Measurements from ENCODE around the gene AMACR. TPM values are rescaled to one million over a fixed set of nuclear protein-coding genes. Genes with fewer than 3 reads are reported as not detected.

AMACR gene
- total and polyA plus RNA-seq, 2 donors (not counting 3 experiments of a cell fraction or from before 2014, with no cell fraction given) = 6.7 to 8.7 TPM

DNA sequence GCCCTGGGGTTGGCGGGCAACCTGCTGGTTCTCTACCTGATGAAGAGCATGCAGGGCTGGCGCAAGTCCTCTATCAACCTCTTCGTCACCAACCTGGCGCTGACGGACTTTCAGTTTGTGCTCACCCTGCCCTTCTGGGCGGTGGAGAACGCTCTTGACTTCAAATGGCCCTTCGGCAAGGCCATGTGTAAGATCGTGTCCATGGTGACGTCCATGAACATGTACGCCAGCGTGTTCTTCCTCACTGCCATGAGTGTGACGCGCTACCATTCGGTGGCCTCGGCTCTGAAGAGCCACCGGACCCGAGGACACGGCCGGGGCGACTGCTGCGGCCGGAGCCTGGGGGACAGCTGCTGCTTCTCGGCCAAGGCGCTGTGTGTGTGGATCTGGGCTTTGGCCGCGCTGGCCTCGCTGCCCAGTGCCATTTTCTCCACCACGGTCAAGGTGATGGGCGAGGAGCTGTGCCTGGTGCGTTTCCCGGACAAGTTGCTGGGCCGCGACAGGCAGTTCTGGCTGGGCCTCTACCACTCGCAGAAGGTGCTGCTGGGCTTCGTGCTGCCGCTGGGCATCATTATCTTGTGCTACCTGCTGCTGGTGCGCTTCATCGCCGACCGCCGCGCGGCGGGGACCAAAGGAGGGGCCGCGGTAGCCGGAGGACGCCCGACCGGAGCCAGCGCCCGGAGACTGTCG lies 70.7 kb downstream of the AMACR start:
- CTCF ChIA-PET = interaction anchor here (2.7 to 6.0 kb wide), 4 partner anchors 33 to 502 kb away, joined by 19 to 345 read pairs (median 51); no protein-coding TSS in a partner anchor
- no peak for FAIRE-seq
- peak; percentile 40 for TF ChIP-seq EZH2 (IDR thresholded peaks at IDR 0.05; ENCODE audit: borderline replicate concordance, low read depth, low read length, severe bottlenecking)
- TF ChIP-seq, protein P1, sequence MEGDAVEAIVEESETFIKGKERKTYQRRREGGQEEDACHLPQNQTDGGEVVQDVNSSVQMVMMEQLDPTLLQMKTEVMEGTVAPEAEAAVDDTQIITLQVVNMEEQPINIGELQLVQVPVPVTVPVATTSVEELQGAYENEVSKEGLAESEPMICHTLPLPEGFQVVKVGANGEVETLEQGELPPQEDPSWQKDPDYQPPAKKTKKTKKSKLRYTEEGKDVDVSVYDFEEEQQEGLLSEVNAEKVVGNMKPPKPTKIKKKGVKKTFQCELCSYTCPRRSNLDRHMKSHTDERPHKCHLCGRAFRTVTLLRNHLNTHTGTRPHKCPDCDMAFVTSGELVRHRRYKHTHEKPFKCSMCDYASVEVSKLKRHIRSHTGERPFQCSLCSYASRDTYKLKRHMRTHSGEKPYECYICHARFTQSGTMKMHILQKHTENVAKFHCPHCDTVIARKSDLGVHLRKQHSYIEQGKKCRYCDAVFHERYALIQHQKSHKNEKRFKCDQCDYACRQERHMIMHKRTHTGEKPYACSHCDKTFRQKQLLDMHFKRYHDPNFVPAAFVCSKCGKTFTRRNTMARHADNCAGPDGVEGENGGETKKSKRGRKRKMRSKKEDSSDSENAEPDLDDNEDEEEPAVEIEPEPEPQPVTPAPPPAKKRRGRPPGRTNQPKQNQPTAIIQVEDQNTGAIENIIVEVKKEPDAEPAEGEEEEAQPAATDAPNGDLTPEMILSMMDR (IDR thresholded peaks at IDR 0.05; ENCODE audit: extremely low read depth in 1 of 2, insufficient read depth in 1 of 2, low read depth in 1 of 2, low read length in 2 of 2) = no peak

DNA sequence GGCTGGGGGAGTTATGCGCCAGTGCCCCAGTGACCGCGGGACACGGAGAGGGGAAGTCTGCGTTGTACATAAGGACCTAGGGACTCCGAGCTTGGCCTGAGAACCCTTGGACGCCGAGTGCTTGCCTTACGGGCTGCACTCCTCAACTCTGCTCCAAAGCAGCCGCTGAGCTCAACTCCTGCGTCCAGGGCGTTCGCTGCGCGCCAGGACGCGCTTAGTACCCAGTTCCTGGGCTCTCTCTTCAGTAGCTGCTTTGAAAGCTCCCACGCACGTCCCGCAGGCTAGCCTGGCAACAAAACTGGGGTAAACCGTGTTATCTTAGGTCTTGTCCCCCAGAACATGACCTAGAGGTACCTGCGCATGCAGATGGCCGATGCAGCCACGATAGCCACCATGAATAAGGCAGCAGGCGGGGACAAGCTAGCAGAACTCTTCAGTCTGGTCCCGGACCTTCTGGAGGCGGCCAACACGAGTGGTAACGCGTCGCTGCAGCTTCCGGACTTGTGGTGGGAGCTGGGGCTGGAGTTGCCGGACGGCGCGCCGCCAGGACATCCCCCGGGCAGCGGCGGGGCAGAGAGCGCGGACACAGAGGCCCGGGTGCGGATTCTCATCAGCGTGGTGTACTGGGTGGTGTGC lies 71.4 kb downstream of the AMACR start, which contains the start of gene RXFP3:
RXFP3 (plus strand) TSS at position 6 of the 636 bp plus-strand sequence; CDS start at position 361, 355 bp downstream.
- H3K27ac ChIP-seq (ENCODE audit: insufficient read depth, low read depth, low read length) = no peak within 1 kb of the TSS
- H3K9ac ChIP-seq (replicated peaks; ENCODE audit: extremely low read depth, insufficient read depth, low read length) = no peak within 1 kb of the TSS
- TF ChIP-seq POLR2AphosphoS5 (IDR thresholded peaks at IDR 0.05; ENCODE audit: insufficient read depth, low read depth, low read length) (no peak), EZH2 (IDR thresholded peaks at IDR 0.05; ENCODE audit: borderline replicate concordance, low read depth, low read length, severe bottlenecking) (peak; percentile 67)
- POLR2A ChIA-PET = no interaction called here
- dilution Hi-C loops (cut with MboI; ENCODE audit: extremely low pct_ligation_motif_present, low sequenced_read_pairs) = no loop called here
- intact Hi-C loops (cut with micrococcal nuclease) = no loop called here
- no peaks in the 10 kb centered on the region for H3K9me3 ChIP-seq (replicated peaks; ENCODE audit: control insufficient read depth, insufficient read depth, low read length)
- peaks cover 40 to 49% of the 10 kb centered on the region in 2 experiments for H3K27me3 ChIP-seq (ENCODE audit: control insufficient read depth in 2 of 2, insufficient read depth in 2 of 2, low read length in 2 of 2)
- peak within 1 kb of the TSS in 1 of 3 experiments; percentile 3 for H3K4me3 ChIP-seq (replicated peaks in 1 of 3; ENCODE audit: insufficient read depth in 1 of 3, low read depth in 1 of 3, low read length in 3 of 3)
- FAIRE-seq (no peak), DNase-seq (ENCODE audit: low read depth, low spot score) (no peak)
- no TSS peak for BruUV-seq (replicated peaks)
- H2AFZ ChIP-seq (ENCODE audit: low read depth, low read length) = peak within 1 kb of the TSS; percentile 60
- H3K36me3 ChIP-seq (ENCODE audit: control insufficient read depth in 2 of 2, extremely low read depth in 1 of 2, insufficient read depth in 2 of 2, low read length in 2 of 2) = no peaks in the 10 kb centered on the region
- peaks cover 14% of the 10 kb centered on the region for H3K4me1 ChIP-seq (ENCODE audit: control insufficient read depth, extremely low read depth, insufficient read depth, low read length)
- CTCF ChIA-PET = interaction anchor here (1.8 to 6.0 kb wide), 9 partner anchors 33 to 501 kb away, joined by 7 to 345 read pairs (median 19); partner anchors contain the start of gene TARS1
- H3K79me2 ChIP-seq (ENCODE audit: control insufficient read depth, insufficient read depth, low read length) = no peaks in the 10 kb centered on the region
- no peaks in the 10 kb centered on the region for H3K9me1 ChIP-seq (replicated peaks; ENCODE audit: control insufficient read depth, extremely low read depth, insufficient read depth, low read length)
- peak within 1 kb of the TSS; percentile 76 for H3K4me2 ChIP-seq (ENCODE audit: insufficient read depth, low read length)
- no peaks in the 10 kb centered on the region for H4K20me1 ChIP-seq (replicated peaks; ENCODE audit: control insufficient read depth, extremely low read depth, insufficient read depth, low read length)

More for the DNA sequence above, 70.7 kb downstream of the AMACR start:
- Histone ChIP-seq H3K9me1 (replicated peaks; ENCODE audit: control insufficient read depth, extremely low read depth, insufficient read depth, low read length) (no peaks in the 10 kb centered on the region), H3K4me2 (ENCODE audit: insufficient read depth, low read length) (peak overlapping the region; percentile 1), H2AFZ (ENCODE audit: low read depth, low read length) (no peak overlapping the region), H3K9me3 (replicated peaks; ENCODE audit: control insufficient read depth, insufficient read depth, low read length) (no peaks in the 10 kb centered on the region), H3K4me3 (replicated peaks in 1 of 3; ENCODE audit: insufficient read depth in 1 of 3, low read depth in 1 of 3, low read length in 3 of 3) (no peak overlapping the region), H3K27me3 (ENCODE audit: control insufficient read depth in 2 of 2, insufficient read depth in 2 of 2, low read length in 2 of 2) (peaks cover 42 to 49% of the 10 kb centered on the region in 2 experiments), H3K4me1 (ENCODE audit: control insufficient read depth, extremely low read depth, insufficient read depth, low read length) (peaks cover 14% of the 10 kb centered on the region), H4K20me1 (replicated peaks; ENCODE audit: control insufficient read depth, extremely low read depth, insufficient read depth, low read length) (no peaks in the 10 kb centered on the region), H3K36me3 (ENCODE audit: control insufficient read depth in 2 of 2, extremely low read depth in 1 of 2, insufficient read depth in 2 of 2, low read length in 2 of 2) (no peaks in the 10 kb centered on the region), H3K27ac (ENCODE audit: insufficient read depth, low read depth, low read length) (no peak overlapping the region), H3K9ac (replicated peaks; ENCODE audit: extremely low read depth, insufficient read depth, low read length) (no peak overlapping the region), H3K79me2 (ENCODE audit: control insufficient read depth, insufficient read depth, low read length) (no peaks in the 10 kb centered on the region)
- no TSS peak for BruUV-seq (replicated peaks)
- dilution Hi-C loops (cut with MboI; ENCODE audit: extremely low pct_ligation_motif_present, low sequenced_read_pairs) (no loop called here), intact Hi-C loops (cut with micrococcal nuclease) (no loop called here)
- no peak for DNase-seq (ENCODE audit: low read depth, low spot score)
- POLR2A ChIA-PET = no interaction called here
